Large intestine (tissue), 3 donors: ENCODE results near the gene SLC25A51. TPM values are rescaled to one million over a fixed set of nuclear protein-coding genes. Genes with fewer than 3 reads are reported as not detected.
"Not testable (repeated sequence)": the region's sequence is repeated elsewhere in the genome, so short reads cannot be mapped to it uniquely, and the experiment has no call there.

ENCODE experiments used
- DNase-seq, 2 donors: peaks; one replicate each; pipeline versions ENCODE4 v3.0.0 to v3.0.0-alpha.2; 2013
- H3K27ac ChIP-seq: one replicate; pipeline ENCODE4 v1.5.1; 2013; ENCODE audit warnings: low read length
- H3K27me3 ChIP-seq: 2 replicates; pipeline ENCODE4 v1.6.1; 2013; ENCODE audit warnings: low read length; ENCODE audit not compliant: control insufficient read depth, insufficient read depth
- H3K36me3 ChIP-seq: 2 replicates; pipeline ENCODE4 v1.6.1; 2013; ENCODE audit warnings: low read length; ENCODE audit not compliant: control insufficient read depth, insufficient read depth
- H3K4me1 ChIP-seq: one replicate; pipeline ENCODE4 v1.6.1; 2013; ENCODE audit warnings: low read length; ENCODE audit not compliant: control insufficient read depth, insufficient read depth
- H3K4me3 ChIP-seq: one replicate; pipeline ENCODE4 v1.5.1; 2013; ENCODE audit warnings: low read length
- H3K9me3 ChIP-seq: one replicate; pipeline ENCODE4 v1.6.1; 2013; ENCODE audit warnings: mild to moderate bottlenecking, low read depth, low read length, moderate library complexity; ENCODE audit not compliant: control insufficient read depth
- WGBS: methylation state at CpG from one replicate; pipeline ENCODE4 v1.1.5; 2013; ENCODE audit warnings: low lambda C conversion rate; ENCODE audit not compliant: insufficient coverage; 5-methylcytosine and 5-hydroxymethylcytosine counted together
- polyA plus RNA-seq: library from polyadenylated mRNA; unstranded; fragments of 120-200 nt; gene quantifications from one replicate; pipeline ENCODE4 v1.2.1, GENCODE V29; 2013

Gene SLC25A51
- polyA plus RNA-seq, 1 donor = 21.7 TPM

DNA sequence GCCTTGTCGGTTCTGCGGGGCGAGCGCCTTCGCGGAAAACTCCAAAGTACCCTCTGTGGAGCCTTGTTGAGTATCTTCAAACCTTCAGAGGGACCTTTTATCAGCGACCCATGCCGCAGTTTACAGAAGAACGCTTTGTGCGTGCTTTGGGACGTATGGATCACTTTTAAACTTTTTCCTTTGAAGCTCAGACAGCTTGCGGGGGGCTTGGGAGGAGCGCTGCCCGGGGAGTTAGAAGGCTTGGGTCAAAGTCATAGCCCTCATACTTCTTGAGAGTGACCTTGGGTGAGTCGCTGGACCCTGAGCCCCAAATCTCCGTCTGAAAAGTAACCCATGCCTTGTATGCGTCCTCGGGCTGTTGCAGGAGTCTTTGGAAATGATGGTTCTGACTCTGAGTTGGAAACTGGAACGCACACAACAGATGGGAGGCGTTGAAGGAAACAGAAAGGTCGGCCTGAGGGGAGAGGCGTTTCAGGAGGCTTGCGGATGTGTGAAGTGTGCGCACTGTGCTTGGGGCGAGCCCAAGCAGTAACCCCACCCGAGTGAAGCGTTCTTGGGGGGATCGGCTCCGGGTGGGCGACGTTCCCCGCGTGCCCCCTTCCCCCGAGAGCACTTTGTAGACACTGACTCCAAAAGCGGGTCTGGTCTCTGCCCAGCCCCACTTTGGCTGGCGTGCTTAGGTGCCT is 661 bp upstream of the SLC25A51 start:
- H3K4me3 ChIP-seq = peak overlapping the region; percentile 89
- H3K36me3 ChIP-seq = no peaks in the 10 kb centered on the region
- H3K27ac ChIP-seq = peak overlapping the region; percentile 95
- no peaks in the 10 kb centered on the region for H3K27me3 ChIP-seq
- WGBS = no CpG with 5 or more reads among the region's 36 CpGs
- no peaks in the 10 kb centered on the region for H3K9me3 ChIP-seq
- H3K4me1 ChIP-seq = peaks cover 9% of the 10 kb centered on the region
- peak in 1 of 2 donors; percentile 64 for DNase-seq

DNA sequence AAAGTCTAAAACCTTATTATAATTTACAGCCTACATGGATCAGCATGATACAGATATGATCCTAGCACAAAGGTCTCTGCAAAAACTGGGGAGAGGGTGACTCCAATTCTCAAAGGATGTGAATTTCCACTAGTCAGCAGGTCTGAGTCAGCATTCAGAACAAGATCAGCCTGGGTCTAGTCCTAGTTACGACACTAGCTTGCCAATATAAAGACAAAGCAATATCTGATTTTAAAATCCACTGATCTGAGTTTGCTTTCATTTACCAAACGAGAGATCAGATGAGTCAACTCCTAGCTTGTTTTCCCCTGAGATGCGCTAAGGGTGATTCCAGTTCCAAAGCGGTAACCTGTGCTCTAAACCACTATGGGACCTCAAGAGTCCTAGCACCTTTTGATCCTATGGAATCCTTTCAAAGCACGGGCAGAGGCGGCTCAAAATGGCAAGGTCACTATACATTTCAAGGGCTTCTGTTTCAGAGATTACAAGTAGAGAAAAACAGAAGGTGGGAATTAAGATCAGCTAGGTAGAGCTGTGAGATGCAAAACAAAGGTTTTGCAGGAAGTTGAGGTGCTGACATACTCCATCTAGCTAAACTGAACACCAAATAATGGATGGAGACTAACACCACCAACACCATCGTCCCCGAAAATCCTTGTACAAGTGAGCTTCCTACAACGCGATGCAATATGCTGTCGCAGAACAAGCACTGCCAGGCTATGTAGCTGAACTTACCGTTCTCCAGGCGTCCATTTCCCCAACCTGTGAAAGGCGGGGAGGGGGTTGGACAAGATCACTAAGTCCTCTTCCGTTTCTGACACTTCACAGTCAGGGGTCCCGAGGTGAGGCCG is 906 bp downstream of the SLC25A51 start:
- Histone ChIP-seq H3K36me3 (peaks cover 9% of the 10 kb centered on the region), H3K27me3 (no peaks in the 10 kb centered on the region), H3K9me3 (no peaks in the 10 kb centered on the region), H3K27ac (peak overlapping the region; percentile 95), H3K4me3 (peak overlapping the region; percentile 89), H3K4me1 (peaks cover 9% of the 10 kb centered on the region)
- WGBS = no CpG with 5 or more reads among the region's 17 CpGs
- DNase-seq = peak; percentile 80 to 89

DNA sequence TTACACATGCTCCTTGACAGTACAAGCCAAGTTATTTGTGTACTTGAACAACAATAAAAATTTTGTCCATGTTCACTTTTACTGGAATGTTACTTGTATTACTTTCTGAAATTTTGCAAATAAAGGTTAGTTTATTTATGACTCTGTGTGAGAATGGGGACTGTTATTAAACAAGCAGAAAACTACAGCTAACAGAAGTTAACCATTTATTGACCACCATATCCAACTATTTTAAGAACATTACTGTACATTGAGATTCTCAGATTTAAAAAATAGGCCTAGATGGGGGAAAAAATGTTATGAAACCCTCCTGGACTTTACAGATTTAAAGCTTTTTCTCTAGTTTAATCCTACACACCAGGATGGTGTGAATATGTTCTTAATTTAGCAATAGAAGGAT is 1.8 kb downstream of the SLC25A51 start:
- Histone ChIP-seq H3K4me3 (peak overlapping the region; percentile 89), H3K27ac (peak overlapping the region; percentile 95)

DNA sequence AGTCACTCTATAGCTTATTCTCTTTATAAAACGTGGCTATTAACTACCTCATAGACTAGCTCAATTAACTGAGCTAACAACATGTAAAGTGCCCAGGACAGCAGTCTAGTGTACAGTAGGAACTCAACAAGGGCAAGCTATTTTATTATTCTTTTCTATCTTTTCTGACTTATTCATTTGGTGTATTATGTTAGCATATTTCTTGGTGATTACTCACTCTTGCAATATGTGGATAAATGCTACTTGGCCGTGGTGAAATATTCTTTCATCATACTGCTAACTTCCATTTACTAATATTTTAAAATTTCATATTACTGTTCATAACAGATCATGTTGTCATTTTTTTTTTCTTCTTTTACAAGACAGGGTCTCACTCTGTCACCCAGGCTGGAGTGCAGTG is 4.9 kb downstream of the SLC25A51 start:
- Histone ChIP-seq H3K36me3 (peaks cover 37% of the 10 kb centered on the region), H3K9me3 (no peaks in the 10 kb centered on the region), H3K4me3 (no peak overlapping the region), H3K27ac (no peak overlapping the region), H3K27me3 (no peaks in the 10 kb centered on the region), H3K4me1 (no peaks in the 10 kb centered on the region)
- WGBS = 100% methylated on average over 1 of the region's 2 CpGs
- DNase-seq = no peak

More for the DNA sequence above, 1.8 kb downstream of the SLC25A51 start:
- no peaks in the 10 kb centered on the region for H3K27me3 ChIP-seq
- no peaks in the 10 kb centered on the region for H3K9me3 ChIP-seq
- peaks cover 16% of the 10 kb centered on the region for H3K36me3 ChIP-seq
- peaks cover 9% of the 10 kb centered on the region for H3K4me1 ChIP-seq
- DNase-seq = no peak

DNA sequence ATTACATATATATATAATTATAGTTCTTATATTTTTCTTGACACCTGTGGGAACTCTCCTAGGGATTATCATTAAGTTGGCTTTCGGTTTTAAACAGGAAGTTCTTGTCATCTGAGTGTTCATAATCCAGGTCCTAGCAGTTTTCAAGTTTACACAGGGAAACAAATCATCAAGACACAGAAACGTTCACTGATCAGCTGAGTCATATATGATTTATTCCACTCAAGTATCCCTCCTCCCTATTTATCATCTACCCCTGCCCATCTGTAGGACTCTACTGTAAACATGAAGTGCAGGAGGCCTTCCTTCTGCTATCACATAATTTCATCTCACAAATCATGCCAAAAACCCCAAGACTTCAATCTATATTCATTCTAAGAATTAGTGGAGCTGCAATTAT is 6.3 kb downstream of the SLC25A51 start:
- DNase-seq = no peak
- Histone ChIP-seq H3K9me3 (no peaks in the 10 kb centered on the region), H3K36me3 (peaks cover 47% of the 10 kb centered on the region), H3K4me3 (no peak overlapping the region), H3K27ac (no peak overlapping the region), H3K27me3 (no peaks in the 10 kb centered on the region), H3K4me1 (no peaks in the 10 kb centered on the region)
- WGBS = no CpG with 5 or more reads among the region's 2 CpGs

DNA sequence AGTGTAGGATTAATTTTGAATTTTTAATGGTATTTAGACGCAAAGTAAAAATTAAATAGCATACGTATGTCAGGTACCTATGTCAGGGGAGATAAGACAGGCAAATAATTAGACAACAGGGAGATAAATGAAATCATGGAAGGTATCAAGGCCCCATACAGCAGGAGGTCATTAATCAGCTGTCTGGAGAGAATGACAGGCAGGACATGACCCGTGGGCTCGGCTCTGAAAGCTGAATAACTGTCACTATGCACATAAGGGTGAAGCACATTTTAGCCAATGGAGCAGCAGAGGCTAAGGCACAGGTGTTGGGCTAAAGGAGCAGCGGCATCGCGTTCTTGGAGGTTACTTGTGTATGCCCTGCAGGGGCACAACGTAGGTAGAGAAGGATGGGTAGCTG is 11.9 kb downstream of the SLC25A51 start:
- peaks cover 49% of the 10 kb centered on the region for H3K36me3 ChIP-seq
- H3K4me1 ChIP-seq = no peaks in the 10 kb centered on the region
- H3K27ac ChIP-seq = no peak overlapping the region
- no peaks in the 10 kb centered on the region for H3K27me3 ChIP-seq
- no peaks in the 10 kb centered on the region for H3K9me3 ChIP-seq
- WGBS = 94% methylated on average over 5 of the region's 8 CpGs
- H3K4me3 ChIP-seq = no peak overlapping the region
- no peak for DNase-seq

DNA sequence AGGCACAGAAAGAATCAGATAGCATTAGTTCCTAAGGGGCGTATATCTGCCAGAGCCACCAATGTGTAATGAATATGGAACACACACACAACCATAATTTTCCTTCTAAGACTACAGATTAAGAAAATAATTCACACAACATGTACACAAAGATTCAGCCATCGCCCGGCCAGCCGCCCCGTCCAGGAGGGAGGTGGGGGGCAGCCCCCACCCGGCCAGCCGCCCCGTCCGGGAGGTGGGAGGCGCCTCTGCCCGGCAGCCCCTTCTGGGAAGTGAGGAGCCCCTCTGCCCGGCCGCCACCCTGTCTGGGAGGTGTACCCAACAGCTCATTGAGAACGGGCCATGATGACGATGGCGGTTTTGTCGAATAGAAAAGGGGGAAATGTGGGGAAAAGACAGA is 12.9 kb downstream of the SLC25A51 start:
- not testable (repeated sequence) for H3K4me3 ChIP-seq, H3K4me1 ChIP-seq, DNase-seq, H3K27me3 ChIP-seq, H3K27ac ChIP-seq, H3K9me3 ChIP-seq
- peaks cover 49% of the 10 kb centered on the region for H3K36me3 ChIP-seq
- no CpG with 5 or more reads among the region's 17 CpGs for WGBS

DNA sequence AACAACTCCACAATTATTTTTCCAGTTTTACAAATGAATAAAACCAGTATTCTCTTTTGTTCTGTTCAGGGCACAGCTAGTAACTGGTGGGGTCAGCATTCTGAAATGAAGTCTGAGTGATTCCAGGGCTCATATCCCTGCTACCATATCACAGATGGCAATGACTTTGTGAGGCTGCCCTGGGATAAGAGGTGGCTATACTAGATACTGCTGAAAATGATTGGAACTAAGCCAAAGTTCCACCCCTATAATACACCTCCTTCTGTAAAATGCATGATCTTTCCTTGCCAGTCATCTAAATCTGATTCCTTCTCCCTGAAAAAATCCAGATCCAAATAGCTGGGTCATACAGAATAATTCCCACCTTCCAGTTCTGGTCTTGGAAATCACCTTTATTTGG is 14.4 kb downstream of the SLC25A51 start:
- Histone ChIP-seq H3K4me1 (no peaks in the 10 kb centered on the region), H3K27ac (no peak overlapping the region), H3K36me3 (peaks cover 43% of the 10 kb centered on the region), H3K9me3 (no peaks in the 10 kb centered on the region), H3K4me3 (no peak overlapping the region), H3K27me3 (no peaks in the 10 kb centered on the region)
- no peak for DNase-seq

DNA sequence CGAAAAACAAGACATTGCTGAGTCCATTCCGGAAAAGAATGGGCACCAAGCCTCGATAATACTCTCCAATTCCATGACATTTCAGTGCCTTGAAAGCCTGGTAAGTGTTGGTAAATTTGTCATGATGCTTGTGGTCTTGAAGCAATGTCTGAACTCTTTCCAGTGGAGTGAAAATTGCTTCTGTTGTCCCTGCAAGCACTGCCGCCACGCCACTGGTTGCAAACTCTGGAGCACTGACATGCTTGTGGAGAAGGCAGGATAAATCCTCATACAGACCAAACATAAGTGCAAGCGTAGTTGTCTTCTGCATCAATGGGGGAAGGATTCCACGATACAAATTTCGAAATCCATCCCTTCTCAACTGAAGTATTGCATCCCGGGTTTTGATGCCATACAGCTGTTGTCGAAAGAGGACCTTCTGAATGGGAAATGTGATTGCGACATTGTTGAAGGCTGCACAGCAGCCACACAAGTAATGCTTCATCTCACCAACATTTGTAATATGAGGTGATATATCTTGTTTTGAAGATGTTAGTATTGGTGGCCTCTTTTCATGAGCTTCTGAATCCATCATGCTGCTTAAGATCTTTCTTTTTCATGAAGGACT is 15.8 kb downstream of the SLC25A51 start:
- not testable (repeated sequence) for DNase-seq, H3K4me3 ChIP-seq, H3K9me3 ChIP-seq, H3K27me3 ChIP-seq, H3K27ac ChIP-seq, H3K4me1 ChIP-seq
- no CpG with 5 or more reads among the region's 11 CpGs for WGBS
- peaks cover 33% of the 10 kb centered on the region for H3K36me3 ChIP-seq

DNA sequence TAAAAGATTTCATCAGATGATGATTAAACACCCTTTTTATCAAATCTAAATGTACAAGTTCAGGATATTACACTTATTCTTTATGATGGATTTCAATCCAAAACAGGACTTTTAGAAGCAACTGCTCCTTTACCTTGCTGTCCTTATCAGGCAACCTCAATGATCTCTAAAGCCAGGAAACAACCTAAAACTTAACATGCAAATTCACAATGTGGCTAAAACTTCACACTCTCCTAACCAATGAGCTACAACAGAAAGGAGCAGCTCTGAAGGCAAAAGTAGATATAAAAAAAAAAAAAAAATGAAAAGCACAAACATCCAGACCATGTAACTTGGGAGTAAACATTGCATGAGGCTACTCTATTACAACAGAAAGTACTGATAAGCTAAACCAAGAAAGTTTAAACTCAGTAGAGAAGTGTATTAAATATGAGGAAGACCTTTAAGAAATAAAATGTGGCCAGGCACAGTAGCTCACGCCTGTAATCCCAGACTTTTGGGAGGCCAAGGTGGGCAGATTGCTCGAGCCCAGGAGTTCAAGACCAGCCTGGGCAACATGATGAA is 22.9 kb downstream of the SLC25A51 start:
- Histone ChIP-seq H3K4me3 (no peak overlapping the region), H3K9me3 (no peaks in the 10 kb centered on the region), H3K27me3 (no peaks in the 10 kb centered on the region), H3K27ac (no peak overlapping the region), H3K4me1 (no peaks in the 10 kb centered on the region), H3K36me3 (peaks cover 15% of the 10 kb centered on the region)
- DNase-seq = no peak
- no CpG with 5 or more reads among the region's 2 CpGs for WGBS
